ENCODE data around the gene FIGLA.

DNA sequence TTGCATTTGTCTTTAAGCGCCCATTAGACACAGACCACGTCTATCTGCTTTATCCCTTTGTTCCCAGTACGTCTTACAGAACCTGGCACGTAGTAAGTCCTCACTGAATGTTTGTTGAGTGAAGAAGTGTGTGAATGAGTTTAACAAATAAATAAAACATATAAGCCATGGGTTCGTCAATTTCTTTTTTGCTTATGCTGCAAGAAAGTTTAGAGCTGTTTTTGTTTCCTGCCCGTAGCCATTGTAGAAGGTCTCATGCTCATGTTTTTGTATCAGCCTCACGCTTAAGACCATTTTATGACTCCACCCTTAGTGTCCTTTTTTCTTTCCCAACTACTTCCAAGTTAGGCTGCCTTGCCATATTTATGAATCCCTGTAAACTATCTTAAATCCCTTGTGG, 24.9 kb downstream of the FIGLA start:
- TF ChIP-seq, protein P1, sequence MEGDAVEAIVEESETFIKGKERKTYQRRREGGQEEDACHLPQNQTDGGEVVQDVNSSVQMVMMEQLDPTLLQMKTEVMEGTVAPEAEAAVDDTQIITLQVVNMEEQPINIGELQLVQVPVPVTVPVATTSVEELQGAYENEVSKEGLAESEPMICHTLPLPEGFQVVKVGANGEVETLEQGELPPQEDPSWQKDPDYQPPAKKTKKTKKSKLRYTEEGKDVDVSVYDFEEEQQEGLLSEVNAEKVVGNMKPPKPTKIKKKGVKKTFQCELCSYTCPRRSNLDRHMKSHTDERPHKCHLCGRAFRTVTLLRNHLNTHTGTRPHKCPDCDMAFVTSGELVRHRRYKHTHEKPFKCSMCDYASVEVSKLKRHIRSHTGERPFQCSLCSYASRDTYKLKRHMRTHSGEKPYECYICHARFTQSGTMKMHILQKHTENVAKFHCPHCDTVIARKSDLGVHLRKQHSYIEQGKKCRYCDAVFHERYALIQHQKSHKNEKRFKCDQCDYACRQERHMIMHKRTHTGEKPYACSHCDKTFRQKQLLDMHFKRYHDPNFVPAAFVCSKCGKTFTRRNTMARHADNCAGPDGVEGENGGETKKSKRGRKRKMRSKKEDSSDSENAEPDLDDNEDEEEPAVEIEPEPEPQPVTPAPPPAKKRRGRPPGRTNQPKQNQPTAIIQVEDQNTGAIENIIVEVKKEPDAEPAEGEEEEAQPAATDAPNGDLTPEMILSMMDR (conservative IDR thresholded peaks at IDR 0.05 in 1 of 2, IDR thresholded peaks at IDR 0.05 in 1 of 2; ENCODE audit: low read depth in 1 of 2, low read length in 2 of 2), result no peak
- TF ChIP-seq EZH2 (IDR thresholded peaks at IDR 0.05; ENCODE audit: low read length, missing control alignments), result no peak
